ENCODE data around the gene LRMDA.

LRMDA gene

GRCh38 chr10:76396134-76396533, 964.7 kb downstream of the LRMDA start:
- DNase-seq (ENCODE audit: low read depth), result no peak
- H3K4me3 ChIP-seq (ENCODE audit: low read depth, low read length), result no peak overlapping the region
- no peak for TF ChIP-seq CTCF (IDR thresholded peaks at IDR 0.05; ENCODE audit: insufficient read depth, low read depth, low read length, missing control alignments)

GRCh38 chr10:76397181-76398042, 966.0 kb downstream of the LRMDA start:
- no peak overlapping the region for H3K4me3 ChIP-seq (ENCODE audit: low read depth, low read length)
- no peak for TF ChIP-seq CTCF (IDR thresholded peaks at IDR 0.05; ENCODE audit: insufficient read depth, low read depth, low read length, missing control alignments)
- DNase-seq (ENCODE audit: low read depth), result no peak

- no peak for DNase-seq (ENCODE audit: low read depth)
- TF ChIP-seq CTCF (IDR thresholded peaks at IDR 0.05; ENCODE audit: insufficient read depth, low read depth, low read length, missing control alignments), result no peak
- no peak overlapping the region for H3K4me3 ChIP-seq (ENCODE audit: low read depth, low read length)
Observed at GRCh38 chr10:76398043-76398710, 966.8 kb downstream of the LRMDA start.

- no peak for DNase-seq (ENCODE audit: low read depth)
Observed at GRCh38 chr10:76399226-76399625, 967.8 kb downstream of the LRMDA start.

GRCh38 chr10:76401006-76401405, 969.6 kb downstream of the LRMDA start:
- H3K4me3 ChIP-seq (ENCODE audit: low read depth, low read length), result no peak overlapping the region
- no peak for DNase-seq (ENCODE audit: low read depth)
- no peak for TF ChIP-seq CTCF (IDR thresholded peaks at IDR 0.05; ENCODE audit: insufficient read depth, low read depth, low read length, missing control alignments)

More at GRCh38 chr10:76399226-76399625, 967.8 kb downstream of the LRMDA start:
- no peak for TF ChIP-seq CTCF (IDR thresholded peaks at IDR 0.05; ENCODE audit: insufficient read depth, low read depth, low read length, missing control alignments)
- H3K4me3 ChIP-seq (ENCODE audit: low read depth, low read length), result no peak overlapping the region

- TF ChIP-seq CTCF (IDR thresholded peaks at IDR 0.05; ENCODE audit: insufficient read depth, low read depth, low read length, missing control alignments), result no peak
- no peak for DNase-seq (ENCODE audit: low read depth)
- H3K4me3 ChIP-seq (ENCODE audit: low read depth, low read length), result no peak overlapping the region
Observed at GRCh38 chr10:76403912-76404311, 972.5 kb downstream of the LRMDA start.
